ENCODE measurements around the gene EFCAB6. TPM values are rescaled to one million over a fixed set of nuclear protein-coding genes. Genes with fewer than 3 reads are reported as not detected.

Gene EFCAB6
- total and polyA plus RNA-seq, 10 donors = 0.07 to 2.8 (median 0.78) TPM

DNA sequence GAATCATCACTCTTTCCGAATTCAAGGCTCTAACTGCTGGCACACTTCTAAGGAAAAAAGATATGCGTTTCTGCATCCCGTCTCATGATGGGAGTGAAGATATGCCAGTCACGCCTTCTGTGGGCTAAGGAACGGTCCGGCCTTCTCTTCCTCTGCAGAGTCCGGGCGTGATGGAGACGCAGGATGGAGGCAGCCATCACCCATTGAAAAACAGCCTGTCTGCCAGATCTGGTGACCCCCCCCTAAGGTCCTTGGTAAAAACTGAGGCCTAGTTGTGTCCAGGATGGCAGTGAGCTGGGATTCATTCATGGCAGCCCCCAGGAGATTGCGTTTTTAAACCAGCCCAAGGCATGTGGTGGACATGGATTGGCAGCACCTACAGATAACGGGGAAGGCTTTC, 6.9 kb upstream of the EFCAB6 start:
- Histone ChIP-seq H3K4me3 (no peak overlapping the region), H3K27ac (no peak overlapping the region), H3K27me3 (replicated peaks in 1 of 7) (peaks cover 0 to 36% (median 0%) of the 10 kb centered on the region in 7 donors), H3K4me1 (no peaks in the 10 kb centered on the region), H3K9me3 (no peaks in the 10 kb centered on the region), H3K36me3 (peaks cover 0 to 5% (median 0%) of the 10 kb centered on the region in 6 donors)
- intact Hi-C loops (cut with DNase I; ENCODE audit: low total_unique reads) = no loop called here
- TF ChIP-seq POLR2AphosphoS5 (IDR thresholded peaks at IDR 0.05) (no peak), CTCF (IDR thresholded peaks at IDR 0.05 in 8 of 11, conservative IDR thresholded peaks at IDR 0.05 in 3 of 11) (no peak), POLR2A (IDR thresholded peaks at IDR 0.05) (no peak)
- no peak for DNase-seq
- 81 to 94% (median 90%) methylated on average over 11 of the region's 11 CpGs for WGBS, 5 donors

DNA sequence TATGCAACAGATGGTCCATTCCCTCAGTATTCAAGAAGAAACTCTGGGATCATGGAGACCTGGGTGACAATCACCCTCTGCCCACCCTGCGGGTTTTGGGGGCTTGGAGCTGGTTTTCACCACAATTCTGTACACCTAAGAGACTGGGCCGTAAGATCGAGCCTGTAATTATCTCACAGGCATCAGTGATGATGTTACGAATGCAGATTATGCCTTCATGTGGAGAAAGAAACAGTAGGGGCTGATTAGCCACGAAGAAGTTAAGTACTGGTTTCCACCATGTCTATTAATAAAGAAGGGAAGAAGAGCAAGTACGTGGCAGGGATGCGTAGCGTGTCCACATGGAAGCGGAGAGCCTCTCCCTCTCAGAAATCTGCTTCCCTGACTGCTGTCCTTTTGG, 5.3 kb upstream of the EFCAB6 start:
- 93 to 96% (median 94%) methylated on average over 9 of the region's 9 CpGs for WGBS, 5 donors
- no peak for DNase-seq
- peaks cover 0 to 13% (median 11%) of the 10 kb centered on the region in 6 donors for H3K4me1 ChIP-seq
- peaks cover 0 to 24% (median 0%) of the 10 kb centered on the region in 7 donors for H3K27me3 ChIP-seq (replicated peaks in 1 of 7)
- intact Hi-C loops (cut with DNase I; ENCODE audit: low total_unique reads) = no loop called here
- TF ChIP-seq POLR2AphosphoS5 (IDR thresholded peaks at IDR 0.05) (no peak), POLR2A (IDR thresholded peaks at IDR 0.05) (no peak), CTCF (IDR thresholded peaks at IDR 0.05 in 8 of 11, conservative IDR thresholded peaks at IDR 0.05 in 3 of 11) (no peak)
- peaks cover 0 to 5% (median 0%) of the 10 kb centered on the region in 6 donors for H3K36me3 ChIP-seq
- no peaks in the 10 kb centered on the region for H3K9me3 ChIP-seq
- H3K27ac ChIP-seq = no peak overlapping the region
- no peak overlapping the region for H3K4me3 ChIP-seq

DNA sequence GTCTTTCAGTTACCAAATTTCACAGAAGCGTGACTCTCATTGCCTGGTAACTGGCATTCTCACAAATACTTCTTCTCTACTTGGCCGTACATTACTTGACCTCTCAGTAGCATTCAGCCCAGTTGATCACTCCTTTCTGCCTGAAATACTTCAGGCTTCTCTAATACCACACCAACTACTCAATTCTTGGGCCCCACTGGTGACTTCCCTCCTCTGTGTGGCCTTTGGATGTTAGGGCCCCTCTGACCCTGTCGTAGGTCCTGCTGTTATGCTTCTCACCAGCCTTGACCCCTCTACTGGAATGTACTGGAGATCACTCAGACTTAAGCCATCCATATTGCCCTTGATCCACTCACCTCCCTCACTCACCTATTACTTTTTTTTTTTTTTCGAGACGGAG, 2.2 kb upstream of the EFCAB6 start:
- Histone ChIP-seq H3K4me1 (peaks cover 5 to 25% (median 17%) of the 10 kb centered on the region in 6 donors), H3K27me3 (replicated peaks in 1 of 7) (no peaks in the 10 kb centered on the region), H3K9me3 (no peaks in the 10 kb centered on the region), H3K4me3 (no peak overlapping the region), H3K36me3 (peaks cover 0 to 5% (median 0%) of the 10 kb centered on the region in 6 donors), H3K27ac (no peak overlapping the region)
- intact Hi-C loops (cut with DNase I; ENCODE audit: low total_unique reads) = no loop called here
- 96 to 98% (median 97%) methylated on average over 5 of the region's 5 CpGs for WGBS, 5 donors
- TF ChIP-seq POLR2AphosphoS5 (IDR thresholded peaks at IDR 0.05) (no peak), CTCF (IDR thresholded peaks at IDR 0.05 in 8 of 11, conservative IDR thresholded peaks at IDR 0.05 in 3 of 11) (no peak), POLR2A (IDR thresholded peaks at IDR 0.05) (no peak)
- DNase-seq = no peak

GRCh38 chr22:43812890-43813289, 785 bp upstream of the EFCAB6 start:
- Histone ChIP-seq H3K27ac (peak overlapping the region in 6 of 8 donors; percentile 81 to 89 (median 82)), H3K4me1 (peaks cover 5 to 25% (median 17%) of the 10 kb centered on the region in 6 donors), H3K36me3 (peaks cover 0 to 5% (median 0%) of the 10 kb centered on the region in 6 donors), H3K4me3 (peak overlapping the region; percentile 74 to 99 (median 92)), H3K27me3 (replicated peaks in 1 of 7) (no peaks in the 10 kb centered on the region), H3K9me3 (no peaks in the 10 kb centered on the region)
- no peak for DNase-seq
- WGBS, 5 donors = 19 to 33% (median 23%) methylated on average over 6 of the region's 6 CpGs
- TF ChIP-seq POLR2AphosphoS5 (IDR thresholded peaks at IDR 0.05) = no peak
- intact Hi-C loops (cut with DNase I; ENCODE audit: low total_unique reads) = no loop called here

GRCh38 chr22:43811777-43812148, 342 bp downstream of the EFCAB6 start:
- Histone ChIP-seq H3K9me3 (no peaks in the 10 kb centered on the region), H3K4me1 (peaks cover 5 to 25% (median 17%) of the 10 kb centered on the region in 6 donors), H3K4me3 (peak overlapping the region; percentile 74 to 99 (median 92)), H3K27ac (peak overlapping the region; percentile 69 to 89 (median 82)), H3K36me3 (peaks cover 0 to 5% (median 0%) of the 10 kb centered on the region in 6 donors), H3K27me3 (replicated peaks in 1 of 7) (no peaks in the 10 kb centered on the region)
- WGBS, 5 donors = 0 to 1% (median 0%) methylated on average over 9 to 21 of the region's 21 CpGs
- intact Hi-C loops (cut with DNase I; ENCODE audit: low total_unique reads) = no loop called here
- TF ChIP-seq POLR2A (IDR thresholded peaks at IDR 0.05) (no peak), POLR2AphosphoS5 (IDR thresholded peaks at IDR 0.05) (no peak), CTCF (IDR thresholded peaks at IDR 0.05 in 8 of 11, conservative IDR thresholded peaks at IDR 0.05 in 3 of 11) (no peak)
- no peak for DNase-seq
